Colonic mucosa (tissue), 4 donors: ENCODE data around the gene CUL1. TPM values are rescaled to one million over a fixed set of nuclear protein-coding genes. Genes with fewer than 3 reads are reported as not detected.

Source experiments
- DNase-seq: peaks from one replicate; pipeline ENCODE4 v3.0.0-alpha.2; 2020
- H3K27ac ChIP-seq: fragments of 200-600 bp; one replicate; pipeline ENCODE4 v1.8.0; 2021
- H3K27me3 ChIP-seq: fragments of 200-600 bp; one replicate; pipeline ENCODE4 v1.8.0; 2021
- H3K36me3 ChIP-seq: fragments of 200-600 bp; one replicate; pipeline ENCODE4 v1.8.0; 2021
- H3K4me1 ChIP-seq: fragments of 200-600 bp; one replicate; pipeline ENCODE4 v1.8.0; 2021; ENCODE audit warnings: mild to moderate bottlenecking
- H3K4me3 ChIP-seq: fragments of 200-600 bp; one replicate; pipeline ENCODE4 v1.8.0; 2021
- H3K9ac ChIP-seq, 2 donors: one replicate each; pipeline ENCODE4 v1.7.0; 2013; ENCODE audit warnings: control low read depth in 2 of 2, low read depth in 2 of 2, low read length in 2 of 2
- H3K9me3 ChIP-seq: fragments of 200-600 bp; one replicate; pipeline ENCODE4 v1.8.0; 2021
- CTCF ChIP-seq: fragments of 200-600 bp; IDR thresholded peaks from one replicate; pipeline ENCODE4 v1.8.0; 2022; ENCODE audit warnings: antibody characterized with exemption, mild to moderate bottlenecking
- intact Hi-C: fragments of 100-400 bp; cut with DNase I; formaldehyde crosslinking; loops from one replicate; pipeline ENCODE4 v1.14.1; 2022
- total RNA-seq, 2 donors: library from RNA; stranded (reverse); fragmentation: NEBNext Ultra II Directional in 1 of 2; extraction: Animal tissue kit (Norgen Biotek cat#: 25700) in 1 of 2; gene quantifications; one replicate each; pipeline ENCODE4 v1.2.1, GENCODE V29; 2021
- donor health status: healthy.
- donor health status: DM: no; HTN: no; CAD: no.
- donor health status: DM: no; HTN: no; CAD: no.

Gene CUL1
- total RNA-seq, 2 donors from 2014 or later, result 36.2 to 36.9 TPM

GRCh38 chr7:148834605-148835004 lies 135.9 kb downstream of the CUL1 start:
- no peaks in the 10 kb centered on the region for H3K4me1 ChIP-seq
- H3K36me3 ChIP-seq, result no peaks in the 10 kb centered on the region
- no peak for DNase-seq
- no peaks in the 10 kb centered on the region for H3K9me3 ChIP-seq
- H3K27me3 ChIP-seq, result no peaks in the 10 kb centered on the region
- intact Hi-C loops, result no loop called here
- no peak overlapping the region for H3K9ac ChIP-seq
- TF ChIP-seq CTCF, result no peak
- no peak overlapping the region for H3K4me3 ChIP-seq
- H3K27ac ChIP-seq, result no peak overlapping the region

GRCh38 chr7:148835854-148836253 lies 137.2 kb downstream of the CUL1 start:
- intact Hi-C loops, result no loop called here
- Histone ChIP-seq H3K4me1 (no peaks in the 10 kb centered on the region), H3K36me3 (no peaks in the 10 kb centered on the region), H3K9me3 (no peaks in the 10 kb centered on the region), H3K27ac (no peak overlapping the region), H3K9ac (no peak overlapping the region), H3K4me3 (no peak overlapping the region), H3K27me3 (no peaks in the 10 kb centered on the region)
- TF ChIP-seq CTCF, result no peak
- no peak for DNase-seq

GRCh38 chr7:148838905-148839304 lies 140.2 kb downstream of the CUL1 start:
- no peaks in the 10 kb centered on the region for H3K27me3 ChIP-seq
- intact Hi-C loops, result no loop called here
- no peaks in the 10 kb centered on the region for H3K9me3 ChIP-seq
- H3K4me1 ChIP-seq, result no peaks in the 10 kb centered on the region
- no peak overlapping the region for H3K27ac ChIP-seq
- H3K4me3 ChIP-seq, result no peak overlapping the region
- H3K9ac ChIP-seq, result no peak overlapping the region
- DNase-seq, result no peak
- no peaks in the 10 kb centered on the region for H3K36me3 ChIP-seq
- no peak for TF ChIP-seq CTCF

GRCh38 chr7:148847815-148848734 lies 149.4 kb downstream of the CUL1 start:
- no peak for TF ChIP-seq CTCF
- Histone ChIP-seq H3K9me3 (no peaks in the 10 kb centered on the region), H3K36me3 (no peaks in the 10 kb centered on the region), H3K27me3 (no peaks in the 10 kb centered on the region), H3K27ac (no peak overlapping the region), H3K9ac (no peak overlapping the region), H3K4me3 (no peak overlapping the region), H3K4me1 (no peaks in the 10 kb centered on the region)
- no peak for DNase-seq
- intact Hi-C loops, result no loop called here

- Histone ChIP-seq H3K36me3 (no peaks in the 10 kb centered on the region), H3K9me3 (no peaks in the 10 kb centered on the region), H3K4me1 (no peaks in the 10 kb centered on the region), H3K9ac (no peak overlapping the region), H3K27ac (no peak overlapping the region), H3K4me3 (no peak overlapping the region), H3K27me3 (no peaks in the 10 kb centered on the region)
- no peak for DNase-seq
- intact Hi-C loops, result loop anchor here (10.0 kb wide), 1 partner anchor 115 kb away; no protein-coding TSS in a partner anchor
- TF ChIP-seq CTCF, result no peak
Measured at GRCh38 chr7:148849393-148850098, 150.8 kb downstream of the CUL1 start.
